Esophagus squamous epithelium (tissue), 4 donors: ENCODE results near the gene CEP164.

Experiments
- POLR2A ChIP-seq, 4 donors: fragments of 450-650 bp; IDR thresholded peaks; one replicate each; pipeline ENCODE4 v1.6.1; 2017; ENCODE audit warnings: antibody characterized with exemption in 4 of 4, mild to moderate bottlenecking in 4 of 4, moderate library complexity in 3 of 4
- TF ChIP-seq, protein P1 (sequence below), 6 experiments: fragments of 450-650 bp in 4 of 6; fragments of 200-600 bp in 2 of 6; sonication (generic) in 2 of 6; IDR thresholded peaks; one replicate each; pipeline ENCODE4 v1.5.1; 2016 to 2019; ENCODE audit warnings: antibody characterized with exemption in 6 of 6, mild to moderate bottlenecking in 4 of 6, moderate library complexity in 4 of 6

DNA sequence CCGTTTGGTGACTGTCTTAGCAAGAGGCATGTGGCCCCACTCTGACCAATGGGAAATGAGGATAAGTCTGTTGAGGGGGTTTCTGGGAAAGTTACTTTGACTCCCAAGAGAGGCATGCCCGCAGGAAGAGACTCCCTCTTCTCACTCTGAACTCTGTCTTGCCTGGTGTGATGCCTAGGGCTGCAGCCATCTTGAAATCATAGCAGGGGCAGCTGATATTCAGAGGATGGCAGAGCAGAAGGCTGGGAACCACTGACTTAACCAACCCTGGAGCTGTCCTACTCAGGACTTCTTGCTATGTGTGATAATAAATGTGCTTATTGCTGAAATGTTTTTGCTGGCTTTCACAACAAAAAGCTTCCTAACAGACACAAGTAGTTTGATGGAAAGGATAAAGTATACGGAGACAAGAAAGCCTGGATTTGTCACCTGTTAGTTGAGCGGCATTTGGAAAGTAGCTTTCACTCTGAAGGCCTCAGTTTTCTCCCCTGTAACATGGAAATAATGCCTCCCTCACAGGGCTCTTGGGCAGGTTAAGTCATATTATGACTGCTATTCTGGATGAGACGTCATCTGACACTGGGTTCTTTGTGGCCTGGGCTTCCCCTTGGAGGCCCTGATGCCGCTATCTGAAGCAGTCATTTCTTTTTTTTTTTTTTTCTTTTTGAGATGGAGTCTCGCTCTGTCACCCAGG, 128.5 kb downstream of the CEP164 start:
- TF ChIP-seq, protein P1, sequence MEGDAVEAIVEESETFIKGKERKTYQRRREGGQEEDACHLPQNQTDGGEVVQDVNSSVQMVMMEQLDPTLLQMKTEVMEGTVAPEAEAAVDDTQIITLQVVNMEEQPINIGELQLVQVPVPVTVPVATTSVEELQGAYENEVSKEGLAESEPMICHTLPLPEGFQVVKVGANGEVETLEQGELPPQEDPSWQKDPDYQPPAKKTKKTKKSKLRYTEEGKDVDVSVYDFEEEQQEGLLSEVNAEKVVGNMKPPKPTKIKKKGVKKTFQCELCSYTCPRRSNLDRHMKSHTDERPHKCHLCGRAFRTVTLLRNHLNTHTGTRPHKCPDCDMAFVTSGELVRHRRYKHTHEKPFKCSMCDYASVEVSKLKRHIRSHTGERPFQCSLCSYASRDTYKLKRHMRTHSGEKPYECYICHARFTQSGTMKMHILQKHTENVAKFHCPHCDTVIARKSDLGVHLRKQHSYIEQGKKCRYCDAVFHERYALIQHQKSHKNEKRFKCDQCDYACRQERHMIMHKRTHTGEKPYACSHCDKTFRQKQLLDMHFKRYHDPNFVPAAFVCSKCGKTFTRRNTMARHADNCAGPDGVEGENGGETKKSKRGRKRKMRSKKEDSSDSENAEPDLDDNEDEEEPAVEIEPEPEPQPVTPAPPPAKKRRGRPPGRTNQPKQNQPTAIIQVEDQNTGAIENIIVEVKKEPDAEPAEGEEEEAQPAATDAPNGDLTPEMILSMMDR (IDR thresholded peaks at IDR 0.05) = no peak
- no peak for TF ChIP-seq POLR2A (IDR thresholded peaks at IDR 0.05)
